Stimulated activated naive B cell treated with anti-CD40 and anti-IgM and Interleukin-4, amounts not matched to agents 10 μg/mL and 1 μg/mL and 100 μg/mL, for 72 hours (primary cell): ENCODE results near the gene SH3BGRL3.
"Not testable (repeated sequence)": the region's sequence is repeated elsewhere in the genome, so short reads cannot be mapped to it uniquely, and the experiment has no call there.

Experiments used
- ATAC-seq, 2 donors: fragments of 150-1000 bp; cut with Tn5 transposase; replicated peaks; 2 replicates each; pipeline ENCODE4 v1.10.0; 2021; ENCODE audit warnings: moderate library complexity in 1 of 2
- DNase-seq: peaks from one replicate; pipeline ENCODE4 v3.0.0; 2021
- H3K27ac Mint-ChIP-seq: one replicate; pipeline ENCODE4 v1.8.0; 2022; ENCODE audit warnings: mild to moderate bottlenecking, mixed read lengths
- H3K27me3 Mint-ChIP-seq, 2 donors: one replicate each; pipeline ENCODE4 v1.8.0; 2022; ENCODE audit warnings: mixed read lengths in 2 of 2
- H3K36me3 Mint-ChIP-seq, 2 donors: one replicate each; pipeline ENCODE4 v1.8.0; 2022; ENCODE audit warnings: mixed read lengths in 2 of 2, mild to moderate bottlenecking in 1 of 2
- H3K4me1 Mint-ChIP-seq, 2 donors: one replicate each; pipeline ENCODE4 v1.8.0; 2022; ENCODE audit warnings: mixed read lengths in 2 of 2, mild to moderate bottlenecking in 1 of 2
- H3K4me3 Mint-ChIP-seq, 2 donors: one replicate each; pipeline ENCODE4 v1.8.0; 2022; ENCODE audit warnings: mild to moderate bottlenecking in 2 of 2, mixed read lengths in 2 of 2, moderate library complexity in 1 of 2
- H3K9me3 Mint-ChIP-seq, 2 donors: one replicate each; pipeline ENCODE4 v1.8.0; 2022; ENCODE audit warnings: mixed read lengths in 2 of 2, mild to moderate bottlenecking in 1 of 2

SH3BGRL3 gene

DNA sequence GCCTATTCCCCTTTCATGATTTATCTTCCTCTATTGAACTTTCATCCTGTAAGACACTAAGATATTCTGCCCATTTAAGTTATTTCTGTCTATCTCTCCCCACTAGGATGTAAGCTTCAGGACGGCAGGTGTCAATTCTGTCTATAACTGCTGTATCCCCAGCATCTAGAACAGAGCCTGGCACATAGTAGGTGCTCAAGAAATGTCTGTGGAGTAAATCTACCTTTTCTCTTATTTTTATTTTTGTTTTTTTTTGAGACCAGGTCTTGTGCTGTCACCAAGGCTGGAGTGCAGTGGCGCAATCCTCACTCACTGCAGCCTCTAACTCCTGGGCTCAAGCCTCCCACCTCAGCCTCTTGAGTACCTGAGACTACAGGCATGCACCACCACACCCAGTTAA is 43.5 kb downstream of the SH3BGRL3 start:
- no peak overlapping the region for H3K4me3 Mint-ChIP-seq
- DNase-seq: no peak
- H3K4me1 Mint-ChIP-seq: peaks cover 28 to 59% of the 10 kb centered on the region in 2 donors
- ATAC-seq: no peak
- peak overlapping the region; percentile 92 for H3K27ac Mint-ChIP-seq
- no peaks in the 10 kb centered on the region for H3K27me3 Mint-ChIP-seq
- peaks cover 43 to 50% of the 10 kb centered on the region in 2 donors for H3K36me3 Mint-ChIP-seq
- H3K9me3 Mint-ChIP-seq: peaks cover 0 to 1% of the 10 kb centered on the region in 2 donors

DNA sequence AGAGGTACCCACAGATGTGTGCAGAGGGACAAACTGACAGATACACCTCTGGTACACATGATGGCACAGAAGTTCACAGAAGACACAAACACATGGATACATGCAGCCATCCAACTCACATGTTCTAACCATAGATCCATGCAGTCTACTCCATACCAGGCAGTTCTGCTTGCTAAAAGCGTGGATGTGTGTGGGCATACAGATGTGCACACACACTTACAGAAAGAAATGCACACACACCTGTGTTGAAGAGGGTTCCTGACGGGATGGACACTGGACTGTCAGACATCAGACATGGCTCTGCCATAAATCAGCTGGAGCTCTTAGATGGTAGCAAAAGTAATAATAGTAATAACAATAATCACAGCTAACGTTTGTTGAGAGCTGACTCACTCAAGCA is 44.7 kb downstream of the SH3BGRL3 start:
- no peaks in the 10 kb centered on the region for H3K27me3 Mint-ChIP-seq
- peak overlapping the region; percentile 32 for H3K27ac Mint-ChIP-seq
- no peak overlapping the region for H3K4me3 Mint-ChIP-seq
- DNase-seq (no peak), ATAC-seq (no peak)
- peaks cover 33 to 39% of the 10 kb centered on the region in 2 donors for H3K36me3 Mint-ChIP-seq
- H3K9me3 Mint-ChIP-seq: peaks cover 0 to 1% of the 10 kb centered on the region in 2 donors
- H3K4me1 Mint-ChIP-seq: peaks cover 25 to 47% of the 10 kb centered on the region in 2 donors

DNA sequence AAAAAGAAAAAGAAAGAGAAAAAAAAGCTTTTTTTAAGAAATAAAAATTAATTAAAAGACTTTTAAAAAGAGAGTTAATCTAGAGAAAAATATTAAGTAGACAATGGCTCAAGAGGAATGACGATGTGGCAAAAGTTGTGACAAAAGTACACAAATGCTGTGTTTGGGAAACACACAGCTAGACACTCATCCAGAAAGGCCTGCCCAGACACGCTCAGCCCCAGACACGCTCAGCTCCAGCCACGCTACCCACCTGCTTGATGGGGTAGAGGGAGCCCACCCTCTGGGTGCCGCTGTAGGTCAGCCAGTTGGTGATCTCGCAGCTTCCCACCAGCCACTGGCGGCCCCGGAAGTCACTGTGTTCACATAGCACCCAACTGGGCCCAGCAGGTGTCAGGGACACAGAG is 48.1 kb downstream of the SH3BGRL3 start:
- ATAC-seq (no peak), DNase-seq (no peak)
- Mint-ChIP-seq H3K36me3 (peaks cover 7 to 14% of the 10 kb centered on the region in 2 donors), H3K27ac (no peak overlapping the region), H3K27me3 (no peaks in the 10 kb centered on the region), H3K4me1 (peaks cover 4 to 15% of the 10 kb centered on the region in 2 donors), H3K4me3 (no peak overlapping the region), H3K9me3 (no peaks in the 10 kb centered on the region)

DNA sequence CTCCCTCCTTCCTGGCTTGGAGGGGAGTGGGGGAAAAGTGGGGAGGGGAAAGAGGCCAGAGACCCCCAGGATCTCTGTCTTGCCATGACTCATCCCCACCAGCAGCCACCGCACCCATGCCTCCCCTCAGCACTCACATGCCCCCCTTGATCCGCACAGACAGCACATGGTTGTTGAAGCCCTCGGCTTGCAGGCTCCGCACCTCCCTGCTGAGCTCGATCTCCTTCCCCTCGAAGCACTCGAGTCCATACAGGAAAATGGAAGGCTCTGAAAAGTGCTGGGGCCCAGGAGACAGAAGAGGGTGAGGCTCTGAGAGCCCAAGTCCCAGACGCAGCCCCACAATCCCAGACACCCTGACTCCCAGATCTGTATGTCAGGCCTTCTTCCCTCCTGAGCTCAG is 48.7 kb downstream of the SH3BGRL3 start:
- no peak for ATAC-seq
- DNase-seq: no peak
- H3K9me3 Mint-ChIP-seq: no peaks in the 10 kb centered on the region
- peaks cover 2 to 8% of the 10 kb centered on the region in 2 donors for H3K36me3 Mint-ChIP-seq
- no peak overlapping the region for H3K4me3 Mint-ChIP-seq
- peaks cover 2 to 8% of the 10 kb centered on the region in 2 donors for H3K4me1 Mint-ChIP-seq
- H3K27me3 Mint-ChIP-seq: no peaks in the 10 kb centered on the region
- no peak overlapping the region for H3K27ac Mint-ChIP-seq

DNA sequence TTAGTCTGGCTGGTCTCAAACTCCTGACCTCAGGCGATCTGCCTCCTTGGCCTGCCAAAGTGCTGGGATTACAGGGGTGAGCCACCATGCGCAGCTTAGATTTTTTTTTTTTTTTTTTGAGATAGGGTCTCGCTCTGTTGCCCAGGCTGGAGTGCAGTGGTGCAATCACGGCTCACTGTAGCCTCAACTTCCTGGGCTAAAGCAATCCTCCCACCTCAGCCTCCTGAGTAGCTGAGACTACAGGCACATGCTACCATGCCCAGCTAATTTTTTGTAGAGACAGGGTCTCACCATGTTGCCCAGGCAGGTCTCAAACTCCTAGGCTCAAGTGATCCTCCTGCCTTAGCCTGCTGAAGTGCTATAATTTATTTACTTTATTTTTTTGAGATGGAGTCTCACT is 49.5 kb downstream of the SH3BGRL3 start:
- not testable (repeated sequence) for ATAC-seq, H3K9me3 Mint-ChIP-seq, H3K27ac Mint-ChIP-seq

DNA sequence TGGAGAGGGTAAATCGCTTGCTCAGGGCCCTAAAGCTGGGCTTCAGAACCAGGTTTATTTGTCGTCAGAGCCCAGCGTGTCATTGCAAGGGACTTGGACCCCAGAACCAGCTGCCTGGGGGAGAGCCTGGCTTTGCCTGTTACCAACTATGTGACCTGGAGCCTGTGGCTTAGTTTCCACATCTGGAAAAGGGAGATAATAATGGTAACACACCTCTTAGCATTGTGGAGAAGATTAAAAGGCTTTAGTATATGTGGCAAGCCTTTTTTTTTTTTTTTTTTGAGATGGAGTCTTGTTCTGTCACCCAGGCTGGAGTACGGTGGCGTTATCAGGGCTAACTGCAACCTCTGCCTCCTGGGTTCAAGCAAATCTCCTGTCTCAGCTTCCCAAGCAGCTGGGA is 50.4 kb downstream of the SH3BGRL3 start:
- H3K4me3 Mint-ChIP-seq: no peak overlapping the region
- no peak overlapping the region for H3K27ac Mint-ChIP-seq
- DNase-seq (no peak), ATAC-seq (no peak)
- no peaks in the 10 kb centered on the region for H3K9me3 Mint-ChIP-seq
- no peaks in the 10 kb centered on the region for H3K4me1 Mint-ChIP-seq
- no peaks in the 10 kb centered on the region for H3K36me3 Mint-ChIP-seq
- no peaks in the 10 kb centered on the region for H3K27me3 Mint-ChIP-seq

More for the DNA sequence above, 49.5 kb downstream of the SH3BGRL3 start:
- DNase-seq, H3K4me3 Mint-ChIP-seq, H3K27me3 Mint-ChIP-seq, H3K36me3 Mint-ChIP-seq, H3K4me1 Mint-ChIP-seq: not testable (repeated sequence)
